KOPT-K1 (cell line): ENCODE data around the gene ZNF469.

Experiments used
- H3K27ac ChIP-seq: fragments of 200-600 bp; sonication (generic); 2 replicates; pipeline ENCODE4 v1.5.1; 2016; ENCODE audit warnings: antibody characterized with exemption, mild to moderate bottlenecking, low read depth, low read length; ENCODE audit not compliant: poor library complexity, severe bottlenecking
- H3K36me3 ChIP-seq: fragments of 200-600 bp; sonication (generic); 2 replicates; pipeline ENCODE4 v1.5.1; 2017; ENCODE audit warnings: antibody characterized with exemption, mild to moderate bottlenecking, low read length, moderate library complexity; ENCODE audit not compliant: insufficient read depth
- H3K9me3 ChIP-seq: fragments of 200-600 bp; sonication (generic); 2 replicates; pipeline ENCODE4 v1.5.1; 2017; ENCODE audit warnings: antibody characterized with exemption, low read length, mild to moderate bottlenecking; ENCODE audit not compliant: insufficient read depth, poor library complexity, severe bottlenecking

Gene ZNF469

DNA sequence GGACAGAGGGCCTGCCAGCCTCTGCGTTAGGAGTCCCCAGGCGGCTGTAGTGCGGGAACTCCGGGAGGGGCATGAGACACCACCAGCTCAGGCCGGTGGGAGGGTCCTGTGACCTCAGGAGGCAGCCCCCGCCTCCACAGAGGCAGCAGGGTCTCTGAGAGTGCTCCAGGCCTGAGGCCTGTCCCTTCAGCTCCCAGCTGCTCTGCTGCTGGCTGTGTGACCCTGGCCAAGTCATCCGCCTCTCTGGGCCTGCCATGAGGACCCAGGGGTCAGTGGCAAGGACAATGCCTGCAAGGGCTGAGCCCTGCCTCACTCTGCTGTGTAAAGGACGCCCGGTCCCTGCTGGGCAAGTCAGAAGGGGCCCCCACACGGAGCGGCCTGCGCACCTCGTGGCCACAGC lies 43.3 kb downstream of the ZNF469 start:
- H3K9me3 ChIP-seq = no peaks in the 10 kb centered on the region
- H3K27ac ChIP-seq = no peak overlapping the region
- no peaks in the 10 kb centered on the region for H3K36me3 ChIP-seq

DNA sequence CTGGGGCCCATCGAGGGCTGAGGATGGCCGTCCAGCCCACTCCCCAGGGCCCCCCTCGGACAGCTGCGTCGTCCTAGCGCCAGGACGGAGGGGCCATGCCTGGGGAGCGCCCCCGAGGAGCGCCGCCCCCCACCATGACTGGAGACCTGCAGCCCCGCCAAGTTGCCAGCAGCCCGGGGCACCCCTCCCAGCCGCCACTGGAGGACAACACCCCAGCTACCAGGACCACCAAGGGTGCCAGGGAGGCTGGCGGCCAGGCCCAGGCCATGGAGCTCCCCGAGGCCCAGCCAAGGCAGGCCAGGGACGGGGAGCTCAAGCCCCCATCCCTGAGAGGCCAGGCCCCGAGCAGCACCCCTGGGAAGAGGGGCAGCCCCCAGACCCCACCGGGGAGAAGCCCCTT lies 44.6 kb downstream of the ZNF469 start:
- H3K9me3 ChIP-seq = no peaks in the 10 kb centered on the region

DNA sequence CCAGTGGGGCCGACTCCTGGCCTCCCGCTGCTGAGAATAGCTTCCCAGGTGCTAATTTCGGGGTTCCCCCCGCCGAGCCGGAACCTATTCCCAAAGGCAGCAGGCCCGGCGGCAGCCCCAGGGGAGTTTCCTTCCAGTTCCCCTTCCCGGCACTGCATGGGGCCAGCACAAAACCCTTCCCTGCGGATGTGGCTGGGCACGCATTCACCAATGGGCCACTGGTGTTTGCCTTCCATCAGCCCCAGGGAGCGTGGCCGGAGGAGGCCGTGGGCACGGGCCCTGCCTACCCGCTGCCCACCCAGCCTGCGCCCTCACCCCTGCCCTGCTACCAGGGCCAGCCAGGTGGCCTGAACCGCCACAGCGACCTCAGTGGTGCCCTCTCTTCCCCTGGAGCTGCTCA lies 45.4 kb downstream of the ZNF469 start:
- Histone ChIP-seq H3K9me3 (no peaks in the 10 kb centered on the region), H3K36me3 (no peaks in the 10 kb centered on the region)

More for the DNA sequence above, 44.6 kb downstream of the ZNF469 start:
- Histone ChIP-seq H3K36me3 (no peaks in the 10 kb centered on the region), H3K27ac (no peak overlapping the region)

DNA sequence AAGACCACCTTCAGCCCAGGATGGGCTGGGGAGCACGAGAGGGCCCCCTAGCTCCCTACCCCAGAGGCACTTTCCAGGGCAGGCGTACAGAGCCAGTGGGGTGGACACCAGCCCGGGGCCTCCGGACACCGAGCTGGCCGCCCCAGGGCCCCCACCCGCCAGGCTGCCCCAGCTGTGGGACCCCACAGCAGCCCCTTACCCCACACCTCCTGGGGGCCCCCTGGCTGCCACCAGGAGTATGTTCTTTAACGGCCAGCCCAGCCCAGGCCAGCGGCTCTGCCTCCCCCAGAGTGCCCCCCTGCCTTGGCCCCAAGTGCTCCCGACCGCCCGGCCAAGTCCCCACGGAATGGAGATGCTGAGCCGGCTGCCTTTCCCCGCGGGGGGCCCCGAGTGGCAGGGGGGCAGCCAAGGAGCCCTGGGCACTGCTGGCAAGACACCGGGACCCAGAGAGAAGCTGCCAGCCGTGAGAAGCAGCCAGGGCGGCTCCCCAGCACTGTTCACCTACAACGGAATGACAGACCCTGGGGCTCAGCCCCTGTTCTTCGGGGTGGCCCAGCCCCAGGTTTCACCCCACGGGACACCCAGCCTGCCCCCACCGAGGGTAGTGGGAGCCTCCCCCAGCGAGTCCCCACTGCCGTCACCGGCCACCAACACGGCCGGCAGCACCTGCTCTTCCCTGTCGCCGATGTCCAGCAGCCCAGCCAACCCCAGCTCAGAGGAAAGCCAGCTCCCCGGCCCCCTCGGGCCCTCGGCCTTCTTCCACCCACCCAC lies 46.0 kb downstream of the ZNF469 start:
- Histone ChIP-seq H3K9me3 (no peaks in the 10 kb centered on the region), H3K27ac (no peak overlapping the region), H3K36me3 (no peaks in the 10 kb centered on the region)

More for the DNA sequence above, 45.4 kb downstream of the ZNF469 start:
- H3K27ac ChIP-seq = no peak overlapping the region

DNA sequence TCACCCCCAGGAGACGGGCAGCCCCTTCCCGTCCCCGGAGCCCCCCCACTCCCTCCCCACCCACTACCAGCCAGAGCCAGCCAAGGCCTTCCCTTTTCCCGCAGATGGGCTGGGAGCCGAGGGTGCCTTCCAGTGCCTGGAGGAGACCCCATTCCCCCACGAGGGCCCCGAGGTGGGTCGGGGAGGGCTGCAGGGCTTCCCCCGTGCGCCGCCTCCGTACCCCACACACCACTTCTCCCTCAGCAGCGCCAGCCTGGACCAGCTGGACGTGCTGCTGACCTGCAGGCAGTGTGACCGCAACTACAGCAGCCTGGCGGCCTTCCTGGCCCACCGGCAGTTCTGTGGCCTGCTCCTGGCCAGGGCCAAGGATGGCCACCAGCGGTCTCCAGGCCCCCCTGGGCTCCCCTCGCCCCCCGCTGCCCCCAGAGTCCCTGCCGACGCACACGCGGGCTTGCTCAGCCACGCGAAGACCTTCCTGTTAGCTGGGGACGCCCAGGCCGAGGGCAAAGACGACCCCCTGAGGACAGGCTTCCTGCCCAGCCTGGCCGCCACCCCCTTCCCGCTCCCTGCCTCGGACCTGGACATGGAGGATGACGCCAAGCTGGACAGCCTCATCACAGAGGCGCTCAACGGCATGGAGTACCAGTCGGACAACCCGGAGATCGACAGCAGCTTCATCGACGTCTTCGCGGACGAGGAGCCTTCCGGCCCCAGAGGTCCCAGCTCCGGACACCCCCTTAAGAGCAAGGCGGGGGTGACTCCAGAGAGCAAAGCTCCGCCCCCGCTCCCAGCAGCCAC lies 46.8 kb downstream of the ZNF469 start:
- H3K9me3 ChIP-seq = no peaks in the 10 kb centered on the region
- no peaks in the 10 kb centered on the region for H3K36me3 ChIP-seq
- no peak overlapping the region for H3K27ac ChIP-seq

DNA sequence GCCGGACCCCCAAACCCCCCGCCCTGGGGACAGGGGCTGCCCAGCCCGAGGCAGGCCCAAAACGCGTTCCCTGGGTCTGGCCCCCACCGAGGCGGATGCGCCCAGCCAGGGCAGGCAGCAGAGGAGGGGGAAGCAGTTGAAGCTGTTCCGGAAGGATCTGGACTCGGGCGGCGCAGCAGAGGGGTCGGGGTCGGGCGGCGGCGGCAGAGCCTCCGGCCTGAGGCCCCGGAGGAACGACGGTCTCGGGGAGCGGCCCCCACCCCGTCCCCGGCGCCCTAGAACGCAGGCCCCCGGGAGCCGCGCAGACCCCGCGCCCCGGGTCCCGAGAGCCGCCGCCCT lies 47.4 kb downstream of the ZNF469 start:
- H3K9me3 ChIP-seq = no peaks in the 10 kb centered on the region
- no peaks in the 10 kb centered on the region for H3K36me3 ChIP-seq
- H3K27ac ChIP-seq = no peak overlapping the region

DNA sequence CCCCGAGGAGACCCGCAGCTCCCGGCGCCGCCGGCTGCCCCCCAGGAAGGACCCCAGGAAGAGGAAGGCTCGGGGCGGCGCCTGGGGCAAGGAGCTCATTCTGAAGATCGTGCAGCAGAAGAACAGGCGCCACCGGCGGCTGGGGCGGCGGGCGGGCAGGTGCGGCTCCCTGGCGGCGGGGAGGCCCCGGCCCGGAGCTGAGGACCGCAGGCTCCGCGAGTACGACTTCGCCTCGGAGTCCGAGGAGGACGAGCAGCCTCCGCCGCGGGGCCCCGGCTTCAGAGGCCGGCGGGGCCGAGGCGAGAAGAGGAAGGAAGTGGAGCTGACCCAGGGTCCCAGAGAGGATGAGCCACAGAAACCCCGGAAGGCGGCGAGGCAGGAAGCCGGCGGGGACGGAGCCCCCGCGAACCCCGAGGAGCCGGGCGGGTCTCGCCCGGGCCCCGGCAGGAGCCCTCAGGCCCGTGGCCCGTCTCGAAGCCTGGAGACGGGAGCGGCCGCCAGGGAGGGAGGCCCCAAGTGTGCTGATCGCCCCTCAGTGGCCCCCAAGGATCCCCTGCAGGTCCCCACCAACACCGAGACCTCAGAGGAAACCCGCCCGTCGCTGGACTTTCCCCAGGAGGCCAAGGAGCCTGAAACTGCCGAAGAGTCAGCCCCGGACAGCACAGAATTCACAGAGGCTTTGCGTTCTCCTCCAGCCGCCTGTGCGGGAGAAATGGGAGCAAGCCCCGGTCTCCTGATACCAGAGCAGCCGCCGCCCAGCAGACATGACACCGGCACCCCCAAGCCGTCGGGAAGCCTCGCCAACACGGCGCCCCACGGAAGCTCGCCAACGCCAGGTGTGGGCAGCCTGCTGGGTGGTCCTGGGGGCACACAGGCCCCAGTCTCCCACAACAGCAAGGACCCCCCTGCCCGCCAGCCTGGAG lies 48.0 kb downstream of the ZNF469 start:
- no peaks in the 10 kb centered on the region for H3K36me3 ChIP-seq
- H3K9me3 ChIP-seq = no peaks in the 10 kb centered on the region
- H3K27ac ChIP-seq = no peak overlapping the region

DNA sequence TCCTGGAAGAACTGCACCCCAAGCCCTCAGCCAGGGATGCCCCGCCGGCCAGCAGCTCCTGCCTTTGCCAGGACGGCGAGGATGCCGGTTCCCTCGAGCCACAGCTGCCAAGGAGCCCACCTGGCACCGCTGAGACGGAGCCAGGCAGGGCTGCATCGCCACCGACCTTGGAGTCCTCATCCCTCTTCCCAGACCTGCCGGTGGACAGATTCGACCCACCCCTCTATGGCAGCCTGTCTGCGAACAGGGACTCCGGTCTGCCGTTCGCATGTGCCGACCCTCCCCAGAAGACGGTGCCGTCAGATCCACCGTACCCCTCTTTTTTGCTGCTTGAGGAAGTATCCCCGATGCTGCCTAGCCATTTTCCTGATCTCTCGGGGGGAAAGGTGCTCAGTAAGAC lies 48.9 kb downstream of the ZNF469 start:
- Histone ChIP-seq H3K27ac (no peak overlapping the region), H3K9me3 (no peaks in the 10 kb centered on the region), H3K36me3 (no peaks in the 10 kb centered on the region)

DNA sequence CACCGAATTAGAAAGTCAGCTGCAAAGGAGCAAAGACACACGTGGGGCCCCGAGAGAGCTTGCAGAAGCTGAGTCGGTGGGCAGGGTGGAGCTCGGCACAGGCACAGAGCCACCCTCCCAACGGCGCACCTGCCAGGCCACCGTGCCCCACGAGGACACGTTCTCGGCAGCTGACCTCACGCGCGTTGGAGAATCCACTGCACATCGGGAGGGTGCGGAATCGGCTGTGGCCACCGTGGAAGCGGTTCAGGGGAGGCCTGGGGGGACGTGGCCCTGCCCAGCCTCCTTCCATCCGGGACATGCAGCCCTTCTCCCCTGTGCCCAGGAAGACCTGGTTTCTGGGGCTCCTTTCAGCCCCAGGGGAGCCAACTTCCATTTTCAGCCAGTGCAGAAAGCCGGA lies 49.4 kb downstream of the ZNF469 start:
- no peaks in the 10 kb centered on the region for H3K36me3 ChIP-seq
- no peaks in the 10 kb centered on the region for H3K9me3 ChIP-seq
- H3K27ac ChIP-seq = no peak overlapping the region
